SK-N-SH (cell line): ENCODE measurements around the gene FOXR1. TPM values are rescaled to one million over a fixed set of nuclear protein-coding genes. Genes with fewer than 3 reads are reported as not detected.

Experiments
- CTCF ChIA-PET: fragments of 300-600, 350-600 bp; formaldehyde crosslinking; extraction: SDS; loops from one replicate; lab custom pipeline; 2021; lab: Yijun Ruan, JAX
- POLR2A ChIA-PET: fragments of 350-600 bp; sonication (Branson Sonifier 250); formaldehyde crosslinking; extraction: SDS; loops from one replicate; lab custom pipeline; 2020; ENCODE audit warnings: antibody characterized with exemption, inconsistent platforms; lab: Yijun Ruan, JAX
- DNase-seq: peaks from one replicate; pipeline ENCODE4 v3.0.0; 2012
- H2AFZ ChIP-seq: fragments of 200-600 bp; sonication (generic); 2 replicates; pipeline ENCODE4 v1.8.1; 2016; ENCODE audit warnings: antibody characterized with exemption, mild to moderate bottlenecking, low read depth
- H3F3A ChIP-seq: fragments of 200-600 bp; sonication (generic); replicated peaks from 2 replicates; pipeline ENCODE3; 2016; ENCODE audit warnings: antibody characterized with exemption, mild to moderate bottlenecking; ENCODE audit not compliant: insufficient read depth
- H3K27ac ChIP-seq, 2 experiments: fragments of 200-500 bp in 1 of 2; fragments of 200-600 bp in 1 of 2; sonication (Bioruptor generic) in 1 of 2; sonication (generic), shearing (Covaris generic) in 1 of 2; 2 replicates each; pipeline versions ENCODE4 v1.5.1 to v1.6.1; 2014 to 2016; ENCODE audit warnings: low read depth in 2 of 2, inconsistent platforms in 1 of 2, low read length in 1 of 2, mild to moderate bottlenecking in 1 of 2, mixed read lengths in 1 of 2
- H3K27me3 ChIP-seq: fragments of 200-600 bp; sonication (generic), shearing (Covaris generic); 2 replicates; pipeline ENCODE4 v1.6.1; 2016; ENCODE audit warnings: mixed run types; ENCODE audit not compliant: insufficient read depth
- H3K36me3 ChIP-seq, 2 experiments: fragments of 200-500 bp in 1 of 2; fragments of 200-600 bp in 1 of 2; sonication (Bioruptor generic) in 1 of 2; sonication (generic) in 1 of 2; replicated peaks in 1 of 2; 2 replicates each; pipeline versions ENCODE3 to v1.5.1; 2014 to 2016; ENCODE audit warnings: low read length in 1 of 2, mild to moderate bottlenecking in 1 of 2; ENCODE audit not compliant: insufficient read depth in 2 of 2, control insufficient read depth in 1 of 2
- H3K4me1 ChIP-seq, 2 experiments: fragments of 200-500 bp in 1 of 2; fragments of 200-600 bp in 1 of 2; sonication (Bioruptor generic) in 1 of 2; sonication (generic), shearing (Covaris generic) in 1 of 2; 2 replicates each; pipeline versions ENCODE4 v1.5.1 to v1.6.1; 2014 to 2016; ENCODE audit warnings: low read depth in 1 of 2, low read length in 1 of 2, mixed run types in 1 of 2; ENCODE audit not compliant: insufficient read depth in 2 of 2, control insufficient read depth in 1 of 2
- H3K4me2 ChIP-seq: fragments of 200-600 bp; sonication (generic), shearing (Covaris generic); 2 replicates; pipeline ENCODE4 v1.6.1; 2017; ENCODE audit warnings: mixed run types
- H3K4me3 ChIP-seq, 2 experiments: fragments of 200-500 bp in 1 of 2; fragments of 200-600 bp in 1 of 2; sonication (Bioruptor generic) in 1 of 2; sonication (generic), shearing (Covaris generic) in 1 of 2; 2 replicates each; pipeline versions ENCODE4 v1.5.1 to v1.8.1; 2014 to 2016; ENCODE audit warnings: low read depth in 2 of 2, inconsistent platforms in 1 of 2, low read length in 1 of 2, mild to moderate bottlenecking in 1 of 2, mixed read lengths in 1 of 2, moderate library complexity in 1 of 2
- H3K79me2 ChIP-seq: fragments of 200-600 bp; sonication (generic); 2 replicates; pipeline ENCODE4 v1.8.1; 2017; ENCODE audit warnings: mild to moderate bottlenecking; ENCODE audit not compliant: insufficient read depth
- H3K9ac ChIP-seq: fragments of 200-600 bp; sonication (generic); 2 replicates; pipeline ENCODE4 v1.6.1; 2017; ENCODE audit warnings: mixed run types
- H3K9me2 ChIP-seq: fragments of 200-600 bp; sonication (generic); 2 replicates; pipeline ENCODE4 v1.6.1; 2017; ENCODE audit warnings: mixed run types
- H3K9me3 ChIP-seq: fragments of 200-600 bp; sonication (generic); 2 replicates; pipeline ENCODE4 v1.6.1; 2017; ENCODE audit warnings: mixed run types, mild to moderate bottlenecking, moderate library complexity
- H4K20me1 ChIP-seq: fragments of 200-600 bp; sonication (generic); 2 replicates; pipeline ENCODE4 v1.6.1; 2017; ENCODE audit warnings: mild to moderate bottlenecking, mixed run types; ENCODE audit not compliant: insufficient read depth
- CHD2 ChIP-seq: fragments of 150-350 bp; IDR thresholded peaks from 2 replicates; pipeline ENCODE4 v1.6.1; 2018; ENCODE audit warnings: low read length; ENCODE audit not compliant: partially characterized antibody
- CTCF ChIP-seq: fragments of 200-600 bp; sonication (generic); IDR thresholded peaks from 2 replicates; pipeline ENCODE4 v1.6.1; 2017; ENCODE audit warnings: antibody characterized with exemption, mild to moderate bottlenecking, moderate library complexity
- ELF1 ChIP-seq: IDR thresholded peaks from 2 replicates; pipeline ENCODE4 v1.4.0; 2012
- EP300 ChIP-seq, 2 experiments: IDR thresholded peaks; 2 replicates each; pipeline versions ENCODE4 v1.4.0 to v1.6.1; 2012; ENCODE audit warnings: borderline replicate concordance in 1 of 2, low read depth in 1 of 2, low read length in 1 of 2
- EZH2phosphoT487 ChIP-seq: fragments of 200-600 bp; sonication (generic); IDR thresholded peaks from 2 replicates; pipeline ENCODE4 v1.6.1; 2017; ENCODE audit warnings: low read depth, mixed run types, mild to moderate bottlenecking, antibody characterized with exemption, moderate library complexity, borderline replicate concordance
- FOXJ3 ChIP-seq: sonication (generic); formaldehyde crosslinking; IDR thresholded peaks from 2 replicates; pipeline ENCODE4 v1.5.1; 2020; ENCODE audit warnings: mild to moderate bottlenecking, missing genetic modification reagents
- IRF3 ChIP-seq: fragments of 150-350 bp; IDR thresholded peaks from 2 replicates; pipeline ENCODE4 v1.6.1; 2016; ENCODE audit warnings: mild to moderate bottlenecking, low read depth, low read length
- JUND ChIP-seq: IDR thresholded peaks from 2 replicates; pipeline ENCODE4 v1.4.0; 2012
- MEF2A ChIP-seq: IDR thresholded peaks from 2 replicates; pipeline ENCODE4 v1.4.0; 2012; ENCODE audit warnings: low read depth, borderline replicate concordance
- MXI1 ChIP-seq: IDR thresholded peaks from 2 replicates; pipeline ENCODE4 v1.6.1; 2012; ENCODE audit warnings: mild to moderate bottlenecking, low read depth, low read length, improper control_type of control experiment
- RXRA ChIP-seq: IDR thresholded peaks from 2 replicates; pipeline ENCODE4 v1.4.0; 2012; ENCODE audit warnings: low read depth, mild to moderate bottlenecking, borderline replicate concordance
- SIN3A ChIP-seq: IDR thresholded peaks from 2 replicates; pipeline ENCODE4 v1.6.1; 2012; ENCODE audit warnings: low read depth, mild to moderate bottlenecking, low read length, moderate library complexity, borderline replicate concordance
- USF1 ChIP-seq: IDR thresholded peaks from 2 replicates; pipeline ENCODE4 v1.4.0; 2012; ENCODE audit warnings: low read depth, borderline replicate concordance
- USF2 ChIP-seq: fragments of 150-350 bp; IDR thresholded peaks from 2 replicates; pipeline ENCODE4 v1.6.1; 2017; ENCODE audit warnings: antibody characterized with exemption, low read length, low read depth, borderline replicate concordance
- ZBTB33 ChIP-seq: IDR thresholded peaks from 2 replicates; pipeline ENCODE4 v1.4.0; 2012; ENCODE audit warnings: low read depth, borderline replicate concordance
- WGBS: methylation state at CpG from one replicate; pipeline ENCODE4 v1.1.6; 2017; ENCODE audit warnings: low lambda C conversion rate; 5-methylcytosine and 5-hydroxymethylcytosine counted together
- polyA plus RNA-seq, 3 experiments: library from polyadenylated mRNA; depleted of rRNA; stranded (reverse); fragments of >200 nt; gene quantifications; 2 replicates each; pipeline ENCODE4 v1.2.3, GENCODE V29; 2012

Gene FOXR1
- polyA plus RNA-seq, 1 of the 3 experiments (the other 2 are of a cell fraction) = not detected

- ChIA-PET CTCF (interaction anchor here (1.2 to 1.4 kb wide), 2 partner anchors 17 to 44 kb away, joined by 3 to 4 read pairs; no protein-coding TSS in a partner anchor), POLR2A (no interaction called here)
- WGBS = 94% methylated on average over 2 of the region's 2 CpGs
- no peaks in the 10 kb centered on the region for H3K9me2 ChIP-seq
- TF ChIP-seq EP300 (IDR thresholded peaks at IDR 0.05; ENCODE audit: borderline replicate concordance in 1 of 2, low read depth in 1 of 2, low read length in 1 of 2) (no peak), IRF3 (no peak), ELF1 (no peak), USF2 (no peak), RXRA (no peak), CHD2 (no peak), MEF2A (no peak), MXI1 (no peak), FOXJ3 (CRISPR knock-in tag) (no peak), JUND (no peak), CTCF (no peak), USF1 (no peak), ZBTB33 (no peak), SIN3A (no peak), EZH2phosphoT487 (no peak)
- TF ChIP-seq, all 33 proteins: peak for 0
- H3K9ac ChIP-seq = no peak overlapping the region
- no peak overlapping the region for H2AFZ ChIP-seq
- H3K4me1 ChIP-seq = no peaks in the 10 kb centered on the region
- H3K4me3 ChIP-seq = no peak overlapping the region
- no peak for DNase-seq
- no peaks in the 10 kb centered on the region for H3F3A ChIP-seq
- no peaks in the 10 kb centered on the region for H3K79me2 ChIP-seq
- H3K4me2 ChIP-seq = no peak overlapping the region
- H3K27me3 ChIP-seq = no peaks in the 10 kb centered on the region; the same call in 1 of the 2 replicates
- no peaks in the 10 kb centered on the region for H4K20me1 ChIP-seq
- no peaks in the 10 kb centered on the region for H3K36me3 ChIP-seq
- no peak overlapping the region for H3K27ac ChIP-seq
- no peaks in the 10 kb centered on the region for H3K9me3 ChIP-seq
Measured at GRCh38 chr11:118973985-118974384, 2.4 kb downstream of the FOXR1 start.
